HG03066 (cell line): ENCODE data around the gene OTUD7B.

Source experiments
- ATAC-seq: cut with Tn5 transposase; IDR thresholded peaks from one replicate; pipeline ENCODE4 v1.9.1; 2021; ENCODE audit warnings: low read depth; ENCODE audit not compliant: unreplicated experiment

OTUD7B gene

GRCh38 chr1:150005606-150006005 lies 4.9 kb downstream of the OTUD7B start:
- ATAC-seq: no peak

GRCh38 chr1:150003801-150004200 lies 6.7 kb downstream of the OTUD7B start:
- no peak for ATAC-seq

- no peak for ATAC-seq
Observed at GRCh38 chr1:150002217-150002616, 8.3 kb downstream of the OTUD7B start.

GRCh38 chr1:150001415-150001814 lies 9.1 kb downstream of the OTUD7B start:
- ATAC-seq: no peak

GRCh38 chr1:149997585-149998262 lies 12.8 kb downstream of the OTUD7B start:
- peak; percentile 71 for ATAC-seq

- no peak for ATAC-seq
Observed at GRCh38 chr1:149995927-149996326, 14.6 kb downstream of the OTUD7B start.

- no peak for ATAC-seq
Observed at GRCh38 chr1:149993764-149994163, 16.8 kb downstream of the OTUD7B start.

GRCh38 chr1:149993181-149993580 lies 17.3 kb downstream of the OTUD7B start:
- ATAC-seq: no peak

- ATAC-seq: no peak
Observed at GRCh38 chr1:149987297-149987595, 23.3 kb downstream of the OTUD7B start.

GRCh38 chr1:149986486-149987296 lies 23.8 kb downstream of the OTUD7B start:
- ATAC-seq: no peak

- no peak for ATAC-seq
Observed at GRCh38 chr1:149979972-149980540, 30.5 kb downstream of the OTUD7B start.

GRCh38 chr1:149979245-149979971 lies 31.1 kb downstream of the OTUD7B start:
- ATAC-seq: no peak

GRCh38 chr1:149978547-149979023 lies 31.9 kb downstream of the OTUD7B start:
- no peak for ATAC-seq

- ATAC-seq: no peak
Observed at GRCh38 chr1:149977345-149977744, 33.2 kb downstream of the OTUD7B start.

GRCh38 chr1:149972547-149972946 lies 38.0 kb downstream of the OTUD7B start:
- no peak for ATAC-seq

- ATAC-seq: no peak
Observed at GRCh38 chr1:149967646-149968045, 42.9 kb downstream of the OTUD7B start.

- ATAC-seq: no peak
Observed at GRCh38 chr1:149967041-149967440, 43.5 kb downstream of the OTUD7B start.

- ATAC-seq: no peak
Observed at GRCh38 chr1:149966405-149966804, 44.1 kb downstream of the OTUD7B start.

- no peak for ATAC-seq
Observed at GRCh38 chr1:149965440-149965839, 45.1 kb downstream of the OTUD7B start.

GRCh38 chr1:149963358-149963757 lies 47.2 kb downstream of the OTUD7B start:
- ATAC-seq: no peak

- ATAC-seq: no peak
Observed at GRCh38 chr1:149962736-149963135, 47.8 kb downstream of the OTUD7B start.
